ENCODE data around the gene PPIE.

PPIE gene

DNA sequence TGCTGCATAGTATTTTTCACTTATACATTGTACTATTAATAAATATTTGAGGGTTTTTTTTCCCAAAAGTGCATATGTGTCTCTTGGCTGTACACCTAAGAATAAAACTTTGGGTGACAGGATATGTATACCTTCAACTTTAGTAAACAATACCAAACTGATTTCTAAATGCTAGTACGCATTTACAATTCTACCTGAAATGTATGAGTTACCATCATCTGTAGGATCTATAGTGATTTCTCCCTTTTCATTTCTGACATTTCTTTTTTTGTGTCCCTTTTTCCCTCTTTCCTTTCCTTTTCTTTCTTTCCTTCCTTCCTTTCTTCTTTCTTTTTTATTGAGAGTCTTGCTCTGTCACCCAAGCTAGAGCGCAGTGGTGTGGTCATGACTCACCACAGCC lies 66.7 kb downstream of the PPIE start:
- DNase-seq (ENCODE audit: low read depth in 2 of 2): no peak

DNA sequence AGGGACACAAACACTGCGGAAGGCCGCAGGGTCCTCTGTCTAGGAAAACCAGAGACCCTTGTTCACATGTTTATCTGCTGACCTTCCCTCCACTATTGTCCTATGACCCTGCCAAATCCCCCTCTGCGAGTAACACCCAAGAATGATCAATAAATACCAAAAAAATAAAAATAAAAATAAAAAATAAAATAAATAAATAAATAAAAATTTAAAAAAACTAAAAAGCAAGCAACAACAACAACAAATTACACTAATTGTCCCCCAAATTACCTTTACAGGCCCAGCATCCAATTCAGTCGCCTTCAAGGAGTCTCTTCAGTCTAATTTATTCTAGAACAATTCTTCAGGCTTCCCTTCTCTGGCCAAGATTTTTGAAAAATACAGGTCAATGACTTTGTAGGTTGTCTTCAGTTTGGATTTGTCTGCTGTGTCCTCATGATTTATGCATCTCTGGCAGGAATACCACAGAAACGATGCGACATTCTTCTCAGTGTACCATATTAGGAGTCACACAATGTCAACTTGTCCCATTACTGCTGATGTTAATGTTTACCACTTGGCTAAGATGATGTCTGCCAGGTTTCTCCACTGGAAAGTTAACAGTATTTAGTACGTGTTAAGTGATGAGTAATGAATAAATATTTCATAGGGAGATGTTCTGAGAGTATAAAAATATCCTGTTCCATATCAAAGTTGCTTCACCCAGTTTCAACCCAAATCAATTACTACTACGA lies 70.3 kb downstream of the PPIE start:
- DNase-seq (ENCODE audit: low read depth in 2 of 2): no peak

DNA sequence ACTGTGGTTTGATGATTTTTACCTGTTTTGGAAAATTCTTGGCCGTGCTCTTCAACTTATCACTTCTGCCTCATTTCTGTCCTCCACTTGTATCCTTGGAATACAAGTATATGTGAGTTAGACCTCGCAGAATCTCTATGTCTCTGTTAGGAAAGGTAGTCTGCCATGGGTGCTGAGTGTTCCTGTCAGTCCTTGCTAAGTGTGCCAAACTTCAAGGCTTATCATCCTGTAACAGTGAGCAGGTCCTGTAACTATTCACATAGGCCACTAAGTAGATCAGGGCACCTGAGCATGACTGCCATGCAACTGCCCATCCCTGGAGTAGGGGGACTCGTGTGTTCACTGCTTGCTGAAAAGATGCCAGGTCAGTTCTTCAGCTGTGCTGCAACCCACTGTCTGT lies 74.2 kb downstream of the PPIE start:
- no peak for DNase-seq (ENCODE audit: low read depth in 2 of 2)
